Left ventricle myocardium inferior (tissue), 1 donor: Measurements from ENCODE around the gene ZFP2. TPM values are rescaled to one million over a fixed set of nuclear protein-coding genes. Genes with fewer than 3 reads are reported as not detected.

Source experiments
- DNase-seq: peaks from one replicate; pipeline ENCODE4 v3.0.0-alpha.2; 2020
- H3K27ac ChIP-seq: fragments of 200-600 bp; replicated peaks from 2 replicates; pipeline ENCODE4 v1.8.0; 2021
- H3K27me3 ChIP-seq: fragments of 200-600 bp; 2 replicates; pipeline ENCODE4 v1.8.0; 2021; ENCODE audit warnings: low read depth
- H3K36me3 ChIP-seq: fragments of 200-600 bp; 2 replicates; pipeline ENCODE4 v1.8.0; 2021
- H3K4me1 ChIP-seq: fragments of 200-600 bp; 2 replicates; pipeline ENCODE4 v1.8.0; 2021
- H3K4me3 ChIP-seq: fragments of 200-600 bp; 2 replicates; pipeline ENCODE4 v1.8.0; 2021; ENCODE audit warnings: mild to moderate bottlenecking, moderate library complexity
- H3K9me3 ChIP-seq: fragments of 200-600 bp; replicated peaks from 2 replicates; pipeline ENCODE4 v1.8.0; 2021
- intact Hi-C: fragments of 100-400 bp; cut with micrococcal nuclease; formaldehyde crosslinking; loops from one replicate; pipeline ENCODE4 v1.11.0; 2022
- total RNA-seq: library from RNA; stranded (reverse); fragmentation: NEBNext Ultra II Directional; extraction: Animal tissue kit (Norgen Biotek cat#: 25700); gene quantifications from one replicate; pipeline ENCODE4 v1.2.1, GENCODE V29; 2021
- TF ChIP-seq, protein P1 (sequence below): fragments of 200-600 bp; IDR thresholded peaks from 2 replicates; pipeline ENCODE4 v1.8.0; 2021; ENCODE audit warnings: antibody characterized with exemption, mild to moderate bottlenecking, borderline replicate concordance
- donor health status: DM: no; HTN: yes; CAD: no; lungs with severe emphysema.

The ZFP2 gene
- total RNA-seq, 1 donor from 2014 or later: 0.80 TPM

DNA sequence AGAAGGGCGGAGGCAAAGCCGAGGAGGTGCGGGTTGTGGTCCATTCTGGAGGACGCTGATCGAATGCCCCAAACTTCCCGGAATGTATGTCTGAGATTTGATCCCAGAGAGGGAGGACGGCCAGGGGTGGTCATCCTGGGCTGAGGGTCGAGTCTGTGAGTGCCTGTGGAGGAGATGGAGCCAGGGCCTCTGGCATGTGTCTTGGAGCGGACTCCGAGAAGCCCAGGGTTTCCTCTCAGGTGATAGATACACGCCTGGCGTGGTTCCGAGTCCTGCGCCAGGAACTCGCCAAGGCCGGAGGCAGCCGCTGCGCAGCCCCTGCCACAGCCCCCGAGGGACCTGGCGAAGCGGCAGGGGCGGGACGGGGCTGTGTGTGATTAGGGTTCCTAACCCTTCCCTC, 45.6 kb downstream of the ZFP2 start:
- H3K4me3 ChIP-seq: peak overlapping the region; percentile 81
- H3K27me3 ChIP-seq: no peaks in the 10 kb centered on the region
- peaks cover 57% of the 10 kb centered on the region for H3K36me3 ChIP-seq
- intact Hi-C loops: no loop called here
- TF ChIP-seq, protein P1, sequence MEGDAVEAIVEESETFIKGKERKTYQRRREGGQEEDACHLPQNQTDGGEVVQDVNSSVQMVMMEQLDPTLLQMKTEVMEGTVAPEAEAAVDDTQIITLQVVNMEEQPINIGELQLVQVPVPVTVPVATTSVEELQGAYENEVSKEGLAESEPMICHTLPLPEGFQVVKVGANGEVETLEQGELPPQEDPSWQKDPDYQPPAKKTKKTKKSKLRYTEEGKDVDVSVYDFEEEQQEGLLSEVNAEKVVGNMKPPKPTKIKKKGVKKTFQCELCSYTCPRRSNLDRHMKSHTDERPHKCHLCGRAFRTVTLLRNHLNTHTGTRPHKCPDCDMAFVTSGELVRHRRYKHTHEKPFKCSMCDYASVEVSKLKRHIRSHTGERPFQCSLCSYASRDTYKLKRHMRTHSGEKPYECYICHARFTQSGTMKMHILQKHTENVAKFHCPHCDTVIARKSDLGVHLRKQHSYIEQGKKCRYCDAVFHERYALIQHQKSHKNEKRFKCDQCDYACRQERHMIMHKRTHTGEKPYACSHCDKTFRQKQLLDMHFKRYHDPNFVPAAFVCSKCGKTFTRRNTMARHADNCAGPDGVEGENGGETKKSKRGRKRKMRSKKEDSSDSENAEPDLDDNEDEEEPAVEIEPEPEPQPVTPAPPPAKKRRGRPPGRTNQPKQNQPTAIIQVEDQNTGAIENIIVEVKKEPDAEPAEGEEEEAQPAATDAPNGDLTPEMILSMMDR: no peak
- peak; percentile 30 for DNase-seq
- peak overlapping the region; percentile 87 for H3K27ac ChIP-seq
- peaks cover 20% of the 10 kb centered on the region for H3K4me1 ChIP-seq
- H3K9me3 ChIP-seq: peaks cover 57% of the 10 kb centered on the region

DNA sequence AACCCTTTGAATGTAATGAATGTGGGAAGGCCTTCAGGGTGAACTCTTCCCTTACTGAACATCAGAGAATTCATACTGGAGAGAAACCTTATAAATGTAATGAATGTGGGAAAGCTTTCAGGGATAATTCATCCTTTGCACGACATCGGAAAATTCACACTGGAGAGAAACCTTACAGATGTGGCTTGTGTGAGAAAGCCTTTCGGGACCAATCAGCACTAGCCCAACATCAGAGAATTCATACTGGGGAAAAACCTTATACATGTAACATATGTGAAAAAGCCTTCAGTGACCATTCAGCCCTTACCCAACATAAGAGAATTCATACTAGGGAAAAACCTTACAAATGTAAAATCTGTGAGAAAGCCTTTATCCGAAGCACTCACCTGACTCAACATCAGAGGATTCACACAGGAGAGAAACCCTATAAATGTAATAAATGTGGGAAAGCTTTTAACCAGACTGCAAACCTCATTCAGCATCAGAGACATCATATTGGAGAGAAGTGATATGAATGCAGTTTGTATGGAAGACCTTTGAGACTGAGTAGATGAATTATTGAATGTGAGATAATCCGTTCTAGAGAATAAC, 69.8 kb downstream of the ZFP2 start:
- H3K9me3 ChIP-seq: peaks cover 100% of the 10 kb centered on the region
- intact Hi-C loops: no loop called here
- no peak overlapping the region for H3K4me3 ChIP-seq
- TF ChIP-seq, protein P1: no peak
- DNase-seq: no peak
- no peak overlapping the region for H3K27ac ChIP-seq
- no peaks in the 10 kb centered on the region for H3K4me1 ChIP-seq
- no peaks in the 10 kb centered on the region for H3K27me3 ChIP-seq
- H3K36me3 ChIP-seq: peaks cover 94% of the 10 kb centered on the region

DNA sequence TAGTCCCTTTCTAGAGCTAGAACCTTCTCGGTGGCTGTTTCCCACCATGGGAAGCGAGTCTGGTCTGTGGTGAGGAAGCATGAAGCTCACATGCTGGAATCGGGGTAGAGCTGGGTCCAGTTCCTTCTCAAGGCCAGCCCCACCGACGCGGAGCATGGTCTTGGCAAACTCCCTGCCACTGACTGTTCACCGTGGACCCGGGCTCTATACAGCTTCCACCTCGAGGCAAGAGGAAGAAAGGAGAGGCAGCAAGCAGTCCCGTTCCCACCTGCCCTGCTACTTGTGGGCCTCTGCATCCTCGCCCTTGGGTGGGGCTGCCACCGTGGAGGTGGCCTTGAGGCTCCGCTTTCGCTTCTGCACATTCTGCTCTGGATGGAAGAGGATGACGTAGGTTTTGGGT, 85.7 kb downstream of the ZFP2 start:
- intact Hi-C loops: no loop called here
- TF ChIP-seq, protein P1: no peak
- Histone ChIP-seq H3K36me3 (peaks cover 49% of the 10 kb centered on the region), H3K4me1 (no peaks in the 10 kb centered on the region), H3K9me3 (peaks cover 98% of the 10 kb centered on the region), H3K27ac (no peak overlapping the region), H3K4me3 (no peak overlapping the region), H3K27me3 (no peaks in the 10 kb centered on the region)
- no peak for DNase-seq

Other genes with a start within 250 kb of the ZFP2 start
- 9.0 TPM for gene ZNF354A, start 165.3 kb upstream of the ZFP2 start, total RNA-seq
- gene ZNF354B, start 36.0 kb upstream of the ZFP2 start, total RNA-seq: 7.2 TPM
- gene ZNF454, start 45.3 kb downstream of the ZFP2 start, total RNA-seq: 2.6 TPM
- not detected for gene GRM6, start 99.4 kb downstream of the ZFP2 start, total RNA-seq
- 6.4 TPM for gene ZNF879, start 127.9 kb downstream of the ZFP2 start, total RNA-seq
- 5.2 TPM for gene ZNF354C, start 164.5 kb downstream of the ZFP2 start, total RNA-seq